GM12875 (cell line): ENCODE measurements around the gene SPATA46.

Experiments used
- H3K4me3 ChIP-seq: one replicate; pipeline ENCODE4 v1.5.1; 2011; ENCODE audit warnings: low read depth, low read length, control low read depth
- TF ChIP-seq, protein P1 (sequence below): IDR thresholded peaks from 2 replicates; pipeline ENCODE4 v1.5.1; 2011; ENCODE audit warnings: low read depth, mild to moderate bottlenecking, control low read depth, inconsistent platforms, low read length, moderate library complexity, borderline replicate concordance; ENCODE audit not compliant: insufficient read depth

SPATA46 gene

DNA sequence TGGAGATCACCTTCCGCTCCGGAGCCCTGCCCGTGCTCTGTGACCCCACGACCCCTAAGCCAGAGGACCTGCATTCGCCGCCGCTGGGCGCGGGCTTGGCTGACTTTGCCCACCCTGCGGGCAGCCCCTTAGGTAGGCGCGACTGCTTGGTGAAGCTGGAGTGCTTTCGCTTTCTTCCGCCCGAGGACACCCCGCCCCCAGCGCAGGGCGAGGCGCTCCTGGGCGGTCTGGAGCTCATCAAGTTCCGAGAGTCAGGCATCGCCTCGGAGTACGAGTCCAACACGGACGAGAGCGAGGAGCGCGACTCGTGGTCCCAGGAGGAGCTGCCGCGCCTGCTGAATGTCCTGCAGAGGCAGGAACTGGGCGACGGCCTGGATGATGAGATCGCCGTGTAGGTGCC, 9.6 kb downstream of the SPATA46 start:
- H3K4me3 ChIP-seq: no peak overlapping the region
- TF ChIP-seq, protein P1, sequence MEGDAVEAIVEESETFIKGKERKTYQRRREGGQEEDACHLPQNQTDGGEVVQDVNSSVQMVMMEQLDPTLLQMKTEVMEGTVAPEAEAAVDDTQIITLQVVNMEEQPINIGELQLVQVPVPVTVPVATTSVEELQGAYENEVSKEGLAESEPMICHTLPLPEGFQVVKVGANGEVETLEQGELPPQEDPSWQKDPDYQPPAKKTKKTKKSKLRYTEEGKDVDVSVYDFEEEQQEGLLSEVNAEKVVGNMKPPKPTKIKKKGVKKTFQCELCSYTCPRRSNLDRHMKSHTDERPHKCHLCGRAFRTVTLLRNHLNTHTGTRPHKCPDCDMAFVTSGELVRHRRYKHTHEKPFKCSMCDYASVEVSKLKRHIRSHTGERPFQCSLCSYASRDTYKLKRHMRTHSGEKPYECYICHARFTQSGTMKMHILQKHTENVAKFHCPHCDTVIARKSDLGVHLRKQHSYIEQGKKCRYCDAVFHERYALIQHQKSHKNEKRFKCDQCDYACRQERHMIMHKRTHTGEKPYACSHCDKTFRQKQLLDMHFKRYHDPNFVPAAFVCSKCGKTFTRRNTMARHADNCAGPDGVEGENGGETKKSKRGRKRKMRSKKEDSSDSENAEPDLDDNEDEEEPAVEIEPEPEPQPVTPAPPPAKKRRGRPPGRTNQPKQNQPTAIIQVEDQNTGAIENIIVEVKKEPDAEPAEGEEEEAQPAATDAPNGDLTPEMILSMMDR: no peak

- no peak overlapping the region for H3K4me3 ChIP-seq
- TF ChIP-seq, protein P1: no peak
These were observed 10.0 kb downstream of the SPATA46 start for GRCh38 chr1:162366671-162367070.

DNA sequence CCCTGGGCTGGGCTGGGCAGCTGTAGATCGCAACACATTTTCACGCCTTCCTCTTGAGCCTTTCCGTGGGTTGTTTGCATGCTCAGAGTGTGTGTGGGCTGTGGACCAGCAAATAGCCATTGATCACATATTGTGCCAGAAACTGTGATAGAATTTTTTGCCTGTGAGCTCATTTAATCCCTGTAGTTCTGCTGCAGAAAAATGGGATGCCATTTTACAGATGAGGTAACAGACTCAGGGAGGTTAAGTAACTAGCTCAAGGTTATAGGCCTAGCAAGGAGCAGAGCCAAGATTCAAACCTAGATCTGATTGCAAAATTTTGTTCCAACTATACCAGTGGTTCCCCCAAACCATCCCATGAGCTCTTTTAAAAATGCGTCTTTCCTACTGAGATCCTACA, 10.5 kb downstream of the SPATA46 start:
- TF ChIP-seq, protein P1: no peak
- no peak overlapping the region for H3K4me3 ChIP-seq

DNA sequence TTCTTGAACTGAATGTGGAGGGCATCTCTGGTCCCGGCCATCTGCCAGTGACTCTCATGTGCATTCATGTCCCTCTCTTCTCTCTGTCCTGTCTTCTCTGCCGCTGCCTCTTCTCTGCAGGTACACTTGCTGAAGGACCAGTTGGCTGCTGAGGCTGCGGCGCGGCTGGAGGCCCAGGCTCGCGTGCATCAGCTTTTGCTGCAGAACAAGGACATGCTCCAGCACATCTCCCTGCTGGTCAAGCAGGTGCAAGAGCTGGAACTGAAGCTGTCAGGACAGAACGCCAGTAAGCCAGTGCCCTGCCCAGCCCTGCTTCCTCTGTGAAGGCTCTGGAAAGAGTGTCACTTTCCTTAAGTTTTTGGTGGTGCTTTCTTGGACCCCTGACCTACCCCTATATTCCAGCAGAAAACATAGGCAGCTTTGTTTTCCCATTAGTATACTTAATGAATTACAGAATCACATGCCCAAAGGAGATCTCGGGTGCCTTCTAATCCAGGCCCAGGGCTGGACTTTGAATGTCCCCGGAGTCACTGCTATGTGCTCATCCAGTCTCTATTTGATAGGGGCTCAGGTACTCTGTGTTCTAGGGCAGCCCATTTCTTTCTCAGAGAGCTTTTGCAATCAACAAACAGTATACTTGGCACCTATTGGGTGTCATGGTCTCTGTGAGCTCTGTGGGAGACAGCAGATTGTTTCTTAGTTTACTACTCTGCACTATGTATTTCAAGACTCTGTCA, 11.2 kb downstream of the SPATA46 start:
- TF ChIP-seq, protein P1: no peak

GRCh38 chr1:162364498-162364897, 12.2 kb downstream of the SPATA46 start:
- TF ChIP-seq, protein P1: no peak

More for the DNA sequence above, 11.2 kb downstream of the SPATA46 start:
- H3K4me3 ChIP-seq: no peak overlapping the region

GRCh38 chr1:162363823-162364222, 12.8 kb downstream of the SPATA46 start:
- TF ChIP-seq, protein P1: no peak
- H3K4me3 ChIP-seq: no peak overlapping the region

More at GRCh38 chr1:162364498-162364897, 12.2 kb downstream of the SPATA46 start:
- no peak overlapping the region for H3K4me3 ChIP-seq

- TF ChIP-seq, protein P1: no peak
- no peak overlapping the region for H3K4me3 ChIP-seq
These were observed 15.3 kb downstream of the SPATA46 start for GRCh38 chr1:162361349-162361748.
